ENCODE results near the gene DDO. TPM values are rescaled to one million over a fixed set of nuclear protein-coding genes. Genes with fewer than 3 reads are reported as not detected.

Gene DDO
- total and polyA plus RNA-seq, 2 experiments from 2014 or later: 0.10 TPM; not detected in 1

DNA sequence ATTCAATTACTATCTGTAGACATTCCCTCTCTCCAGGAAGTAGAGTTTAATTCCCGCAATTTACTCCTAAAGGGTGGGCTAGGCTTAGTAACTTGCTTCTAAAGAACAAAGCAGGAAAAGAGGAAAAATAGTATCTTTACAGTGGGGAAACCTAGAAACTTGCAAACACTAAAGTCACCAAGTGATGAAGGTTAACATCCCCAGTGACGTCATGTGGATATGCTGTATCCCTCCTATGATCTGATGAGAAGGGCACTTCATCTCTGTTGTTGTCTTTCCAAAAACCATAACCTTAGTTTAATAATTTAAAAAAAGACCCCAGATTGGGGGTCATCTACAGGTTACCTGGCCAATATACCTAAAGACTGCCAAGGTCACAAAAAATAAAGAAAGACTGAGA lies 43.8 kb upstream of the DDO start:
- Mint-ChIP-seq H3K27ac (no peak overlapping the region), H3K9me3 (peaks cover 23% of the 10 kb centered on the region), H3K4me1 (peaks cover 3% of the 10 kb centered on the region; the same call in 1 of the 3 replicates), H3K4me3 (no peak overlapping the region), H3K27me3 (ENCODE audit: insufficient read depth, low read depth, poor library complexity) (no peaks in the 10 kb centered on the region), H3K36me3 (ENCODE audit: low read depth) (peaks cover 9% of the 10 kb centered on the region; the same call in 2 of the 3 replicates)
- no peaks in the 10 kb centered on the region for H3K79me2 ChIP-seq (replicated peaks; ENCODE audit: insufficient read depth)
- H3K36me3 ChIP-seq (ENCODE audit: insufficient read depth): no peaks in the 10 kb centered on the region; the same call in 1 of the 2 replicates
- no peak for DNase-seq (ENCODE audit: low spot score)
- no peaks in the 10 kb centered on the region for H3K27me3 ChIP-seq (ENCODE audit: insufficient read depth)
- no peaks in the 10 kb centered on the region for H3F3A ChIP-seq (replicated peaks; ENCODE audit: low read depth)
- no peak overlapping the region for H3K27ac ChIP-seq (ENCODE audit: low read depth)
- peaks cover 4% of the 10 kb centered on the region; the same call in 1 of the 2 replicates for H3K4me1 ChIP-seq (ENCODE audit: insufficient read depth)
- TF ChIP-seq EZH2 (IDR thresholded peaks at IDR 0.05; ENCODE audit: low read depth, unreplicated experiment) (no peak), ZNF114 (CRISPR knock-in tag; IDR thresholded peaks at IDR 0.05) (no peak), EZH2phosphoT487 (IDR thresholded peaks at IDR 0.05; ENCODE audit: unreplicated experiment) (no peak), CREB1 (CRISPR knock-in tag; IDR thresholded peaks at IDR 0.05; ENCODE audit: low read depth) (no peak), POLR2AphosphoS5 (IDR thresholded peaks at IDR 0.05; ENCODE audit: low read depth) (no peak), STAT1 (IDR thresholded peaks at IDR 0.05; ENCODE audit: unreplicated experiment) (no peak)
- TF ChIP-seq, protein P1, sequence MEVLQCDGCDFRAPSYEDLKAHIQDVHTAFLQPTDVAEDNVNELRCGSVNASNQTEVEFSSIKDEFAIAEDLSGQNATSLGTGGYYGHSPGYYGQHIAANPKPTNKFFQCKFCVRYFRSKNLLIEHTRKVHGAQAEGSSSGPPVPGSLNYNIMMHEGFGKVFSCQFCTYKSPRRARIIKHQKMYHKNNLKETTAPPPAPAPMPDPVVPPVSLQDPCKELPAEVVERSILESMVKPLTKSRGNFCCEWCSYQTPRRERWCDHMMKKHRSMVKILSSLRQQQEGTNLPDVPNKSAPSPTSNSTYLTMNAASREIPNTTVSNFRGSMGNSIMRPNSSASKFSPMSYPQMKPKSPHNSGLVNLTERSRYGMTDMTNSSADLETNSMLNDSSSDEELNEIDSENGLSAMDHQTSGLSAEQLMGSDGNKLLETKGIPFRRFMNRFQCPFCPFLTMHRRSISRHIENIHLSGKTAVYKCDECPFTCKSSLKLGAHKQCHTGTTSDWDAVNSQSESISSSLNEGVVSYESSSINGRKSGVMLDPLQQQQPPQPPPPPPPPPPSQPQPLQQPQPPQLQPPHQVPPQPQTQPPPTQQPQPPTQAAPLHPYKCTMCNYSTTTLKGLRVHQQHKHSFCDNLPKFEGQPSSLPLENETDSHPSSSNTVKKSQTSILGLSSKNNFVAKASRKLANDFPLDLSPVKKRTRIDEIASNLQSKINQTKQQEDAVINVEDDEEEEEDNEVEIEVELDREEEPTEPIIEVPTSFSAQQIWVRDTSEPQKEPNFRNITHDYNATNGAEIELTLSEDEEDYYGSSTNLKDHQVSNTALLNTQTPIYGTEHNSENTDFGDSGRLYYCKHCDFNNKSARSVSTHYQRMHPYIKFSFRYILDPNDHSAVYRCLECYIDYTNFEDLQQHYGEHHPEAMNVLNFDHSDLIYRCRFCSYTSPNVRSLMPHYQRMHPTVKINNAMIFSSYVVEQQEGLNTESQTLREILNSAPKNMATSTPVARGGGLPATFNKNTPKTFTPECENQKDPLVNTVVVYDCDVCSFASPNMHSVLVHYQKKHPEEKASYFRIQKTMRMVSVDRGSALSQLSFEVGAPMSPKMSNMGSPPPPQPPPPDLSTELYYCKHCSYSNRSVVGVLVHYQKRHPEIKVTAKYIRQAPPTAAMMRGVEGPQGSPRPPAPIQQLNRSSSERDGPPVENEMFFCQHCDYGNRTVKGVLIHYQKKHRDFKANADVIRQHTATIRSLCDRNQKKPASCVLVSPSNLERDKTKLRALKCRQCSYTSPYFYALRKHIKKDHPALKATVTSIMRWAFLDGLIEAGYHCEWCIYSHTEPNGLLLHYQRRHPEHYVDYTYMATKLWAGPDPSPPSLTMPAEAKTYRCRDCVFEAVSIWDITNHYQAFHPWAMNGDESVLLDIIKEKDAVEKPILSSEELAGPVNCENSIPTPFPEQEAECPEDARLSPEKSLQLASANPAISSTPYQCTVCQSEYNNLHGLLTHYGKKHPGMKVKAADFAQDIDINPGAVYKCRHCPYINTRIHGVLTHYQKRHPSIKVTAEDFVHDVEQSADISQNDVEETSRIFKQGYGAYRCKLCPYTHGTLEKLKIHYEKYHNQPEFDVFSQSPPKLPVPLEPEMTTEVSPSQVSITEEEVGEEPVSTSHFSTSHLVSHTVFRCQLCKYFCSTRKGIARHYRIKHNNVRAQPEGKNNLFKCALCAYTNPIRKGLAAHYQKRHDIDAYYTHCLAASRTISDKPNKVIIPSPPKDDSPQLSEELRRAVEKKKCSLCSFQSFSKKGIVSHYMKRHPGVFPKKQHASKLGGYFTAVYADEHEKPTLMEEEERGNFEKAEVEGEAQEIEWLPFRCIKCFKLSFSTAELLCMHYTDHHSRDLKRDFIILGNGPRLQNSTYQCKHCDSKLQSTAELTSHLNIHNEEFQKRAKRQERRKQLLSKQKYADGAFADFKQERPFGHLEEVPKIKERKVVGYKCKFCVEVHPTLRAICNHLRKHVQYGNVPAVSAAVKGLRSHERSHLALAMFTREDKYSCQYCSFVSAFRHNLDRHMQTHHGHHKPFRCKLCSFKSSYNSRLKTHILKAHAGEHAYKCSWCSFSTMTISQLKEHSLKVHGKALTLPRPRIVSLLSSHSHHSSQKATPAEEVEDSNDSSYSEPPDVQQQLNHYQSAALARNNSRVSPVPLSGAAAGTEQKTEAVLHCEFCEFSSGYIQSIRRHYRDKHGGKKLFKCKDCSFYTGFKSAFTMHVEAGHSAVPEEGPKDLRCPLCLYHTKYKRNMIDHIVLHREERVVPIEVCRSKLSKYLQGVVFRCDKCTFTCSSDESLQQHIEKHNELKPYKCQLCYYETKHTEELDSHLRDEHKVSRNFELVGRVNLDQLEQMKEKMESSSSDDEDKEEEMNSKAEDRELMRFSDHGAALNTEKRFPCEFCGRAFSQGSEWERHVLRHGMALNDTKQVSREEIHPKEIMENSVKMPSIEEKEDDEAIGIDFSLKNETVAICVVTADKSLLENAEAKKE (CRISPR knock-in tag; IDR thresholded peaks at IDR 0.05): no peak
- TF ChIP-seq, protein P2, sequence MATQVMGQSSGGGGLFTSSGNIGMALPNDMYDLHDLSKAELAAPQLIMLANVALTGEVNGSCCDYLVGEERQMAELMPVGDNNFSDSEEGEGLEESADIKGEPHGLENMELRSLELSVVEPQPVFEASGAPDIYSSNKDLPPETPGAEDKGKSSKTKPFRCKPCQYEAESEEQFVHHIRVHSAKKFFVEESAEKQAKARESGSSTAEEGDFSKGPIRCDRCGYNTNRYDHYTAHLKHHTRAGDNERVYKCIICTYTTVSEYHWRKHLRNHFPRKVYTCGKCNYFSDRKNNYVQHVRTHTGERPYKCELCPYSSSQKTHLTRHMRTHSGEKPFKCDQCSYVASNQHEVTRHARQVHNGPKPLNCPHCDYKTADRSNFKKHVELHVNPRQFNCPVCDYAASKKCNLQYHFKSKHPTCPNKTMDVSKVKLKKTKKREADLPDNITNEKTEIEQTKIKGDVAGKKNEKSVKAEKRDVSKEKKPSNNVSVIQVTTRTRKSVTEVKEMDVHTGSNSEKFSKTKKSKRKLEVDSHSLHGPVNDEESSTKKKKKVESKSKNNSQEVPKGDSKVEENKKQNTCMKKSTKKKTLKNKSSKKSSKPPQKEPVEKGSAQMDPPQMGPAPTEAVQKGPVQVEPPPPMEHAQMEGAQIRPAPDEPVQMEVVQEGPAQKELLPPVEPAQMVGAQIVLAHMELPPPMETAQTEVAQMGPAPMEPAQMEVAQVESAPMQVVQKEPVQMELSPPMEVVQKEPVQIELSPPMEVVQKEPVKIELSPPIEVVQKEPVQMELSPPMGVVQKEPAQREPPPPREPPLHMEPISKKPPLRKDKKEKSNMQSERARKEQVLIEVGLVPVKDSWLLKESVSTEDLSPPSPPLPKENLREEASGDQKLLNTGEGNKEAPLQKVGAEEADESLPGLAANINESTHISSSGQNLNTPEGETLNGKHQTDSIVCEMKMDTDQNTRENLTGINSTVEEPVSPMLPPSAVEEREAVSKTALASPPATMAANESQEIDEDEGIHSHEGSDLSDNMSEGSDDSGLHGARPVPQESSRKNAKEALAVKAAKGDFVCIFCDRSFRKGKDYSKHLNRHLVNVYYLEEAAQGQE (IDR thresholded peaks at IDR 0.05; ENCODE audit: unreplicated experiment): no peak
- TF ChIP-seq, protein P3, sequence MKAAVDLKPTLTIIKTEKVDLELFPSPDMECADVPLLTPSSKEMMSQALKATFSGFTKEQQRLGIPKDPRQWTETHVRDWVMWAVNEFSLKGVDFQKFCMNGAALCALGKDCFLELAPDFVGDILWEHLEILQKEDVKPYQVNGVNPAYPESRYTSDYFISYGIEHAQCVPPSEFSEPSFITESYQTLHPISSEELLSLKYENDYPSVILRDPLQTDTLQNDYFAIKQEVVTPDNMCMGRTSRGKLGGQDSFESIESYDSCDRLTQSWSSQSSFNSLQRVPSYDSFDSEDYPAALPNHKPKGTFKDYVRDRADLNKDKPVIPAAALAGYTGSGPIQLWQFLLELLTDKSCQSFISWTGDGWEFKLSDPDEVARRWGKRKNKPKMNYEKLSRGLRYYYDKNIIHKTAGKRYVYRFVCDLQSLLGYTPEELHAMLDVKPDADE (IDR thresholded peaks at IDR 0.05): no peak
- H3K4me3 ChIP-seq: no peak overlapping the region
- H3K9me2 ChIP-seq (ENCODE audit: insufficient read depth): peaks cover 1% of the 10 kb centered on the region; the same call in 1 of the 2 replicates
- no peak overlapping the region for H2AFZ ChIP-seq
- no peak overlapping the region for H3K4me2 ChIP-seq
- no peak for ATAC-seq
- H4K20me1 ChIP-seq (replicated peaks; ENCODE audit: insufficient read depth): no peaks in the 10 kb centered on the region
